Skin epidermis (tissue), 12 donors: ENCODE results near the gene DMRTB1.

Experiments used
- H3K27ac ChIP-seq, 21 experiments: fragments of 200-600 bp; sonication (generic) in 11 of 21; one replicate each; pipeline ENCODE4 v1.5.0; 2020; ENCODE audit warnings: mild to moderate bottlenecking in 3 of 21, inconsistent platforms in 2 of 21, moderate library complexity in 2 of 21
- H3K4me3 ChIP-seq, 7 experiments: fragments of 200-600 bp; sonication (generic) in 2 of 7; one replicate each; pipeline ENCODE4 v1.5.0; 2020; ENCODE audit warnings: inconsistent platforms in 2 of 7, mild to moderate bottlenecking in 2 of 7, moderate library complexity in 1 of 7

The DMRTB1 gene

DNA sequence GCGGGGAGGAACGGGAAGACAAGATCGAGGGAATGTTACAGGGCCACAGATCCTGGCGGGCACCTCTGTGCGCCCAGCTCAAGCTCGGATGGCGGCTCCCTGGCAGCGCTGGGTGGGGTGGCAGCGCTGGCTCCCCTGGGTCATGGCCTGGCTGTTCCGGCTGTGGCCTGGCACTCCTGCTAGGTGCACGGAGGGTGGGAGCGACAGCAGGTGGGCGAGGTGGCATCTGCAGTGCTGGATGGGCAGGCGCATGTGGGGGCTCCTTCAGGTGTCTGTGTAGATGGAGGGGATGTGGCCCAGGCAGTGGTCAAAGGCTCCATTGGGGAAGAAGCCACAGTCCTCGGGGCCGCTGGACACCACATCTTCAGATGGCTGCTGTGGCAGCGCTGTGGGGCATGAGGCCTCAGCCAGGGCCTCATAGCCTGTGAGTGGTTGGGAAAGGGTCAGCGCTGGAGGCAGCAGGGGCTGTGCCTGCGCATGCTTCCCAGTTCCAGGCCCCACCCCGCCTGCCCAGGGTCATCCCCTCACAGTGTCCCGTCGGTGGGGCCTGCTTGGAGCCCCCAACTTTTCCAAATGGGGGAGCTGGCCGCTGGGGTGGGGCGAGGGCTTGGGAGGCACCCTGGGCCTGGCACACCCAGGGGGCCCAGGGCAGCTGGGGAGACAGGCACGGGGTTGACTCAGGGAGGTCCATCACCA lies 47.3 kb downstream of the DMRTB1 start:
- Histone ChIP-seq H3K4me3 (no peak overlapping the region), H3K27ac (no peak overlapping the region)

DNA sequence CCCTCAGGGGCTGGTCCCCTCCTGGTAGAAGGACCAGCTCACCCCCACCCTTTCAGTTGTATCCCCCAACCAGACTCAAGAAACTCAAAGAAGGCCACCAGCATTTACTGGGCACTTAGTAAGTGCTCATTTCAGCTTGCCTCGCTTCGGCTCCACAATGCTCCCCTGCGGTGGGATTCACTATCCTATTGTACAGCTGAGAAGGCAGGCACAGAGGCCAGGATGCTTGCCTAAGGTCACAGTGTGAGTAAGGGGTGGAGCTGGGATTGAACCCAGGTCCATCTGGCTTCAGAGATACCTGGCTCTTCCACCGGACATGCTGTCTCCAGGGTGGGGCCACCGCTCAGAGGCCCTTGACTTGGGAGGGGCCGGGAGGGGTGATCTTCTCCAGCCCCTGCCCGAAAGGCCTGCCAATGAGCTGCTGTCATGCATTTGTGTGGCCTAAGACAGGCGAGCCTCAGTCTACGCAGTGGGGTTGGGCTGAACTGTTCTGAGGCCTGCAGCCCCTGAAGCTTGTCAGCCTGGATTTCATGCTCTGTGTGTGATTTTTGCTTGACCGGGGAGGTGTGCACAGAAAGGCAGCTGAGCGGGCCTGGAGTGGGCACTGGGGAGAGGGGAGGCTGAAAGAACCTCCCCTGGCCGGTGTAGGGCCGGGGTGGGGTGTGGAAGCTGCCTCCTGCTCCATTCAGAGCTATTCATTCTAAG lies 48.1 kb downstream of the DMRTB1 start:
- H3K4me3 ChIP-seq, result no peak overlapping the region
- no peak overlapping the region for H3K27ac ChIP-seq

DNA sequence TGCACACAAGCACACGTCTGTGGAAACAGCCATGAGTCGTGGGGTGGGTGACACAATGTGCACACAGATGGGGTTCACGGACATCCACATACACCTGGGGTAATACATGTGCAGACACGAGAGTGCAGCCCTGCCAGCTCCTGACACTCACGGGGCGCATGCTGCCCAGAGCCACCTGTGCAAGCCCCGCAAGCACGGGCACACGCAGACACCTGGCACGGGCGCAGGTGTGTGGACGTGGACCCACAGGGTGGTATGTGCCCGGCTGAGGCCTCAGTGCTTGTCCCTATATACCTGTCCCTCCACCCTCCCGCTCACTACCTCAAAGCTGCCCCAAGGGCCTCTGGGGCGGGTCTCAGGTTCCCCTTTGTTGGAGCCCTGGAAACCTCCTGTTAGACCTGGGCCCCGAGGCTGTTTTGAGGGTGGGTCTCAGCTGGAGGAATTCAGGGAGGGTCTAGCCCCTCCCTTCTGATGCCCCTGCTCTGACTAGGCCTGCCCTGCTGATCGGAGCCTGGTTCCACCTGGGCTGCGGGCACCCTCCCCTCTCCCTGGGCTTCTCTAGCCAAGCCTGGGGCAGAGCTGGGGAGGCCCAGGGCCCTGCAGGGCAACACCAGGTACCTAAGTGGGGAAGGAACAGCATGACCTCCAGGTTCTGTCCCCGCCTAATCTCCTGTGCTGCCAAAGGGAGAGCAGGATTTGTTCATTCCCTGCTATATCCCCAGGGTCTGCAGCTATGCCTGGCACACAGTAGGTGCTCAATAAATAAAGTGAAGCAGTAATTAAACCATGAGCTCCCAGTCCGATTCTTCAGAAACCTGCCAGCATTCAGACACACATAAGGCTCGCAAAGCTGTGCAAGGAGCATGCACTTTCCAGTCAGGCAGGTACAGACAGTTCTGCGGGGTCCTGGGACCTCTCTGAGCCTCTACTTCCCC lies 49.1 kb downstream of the DMRTB1 start:
- H3K27ac ChIP-seq, result no peak overlapping the region
- H3K4me3 ChIP-seq, result no peak overlapping the region

DNA sequence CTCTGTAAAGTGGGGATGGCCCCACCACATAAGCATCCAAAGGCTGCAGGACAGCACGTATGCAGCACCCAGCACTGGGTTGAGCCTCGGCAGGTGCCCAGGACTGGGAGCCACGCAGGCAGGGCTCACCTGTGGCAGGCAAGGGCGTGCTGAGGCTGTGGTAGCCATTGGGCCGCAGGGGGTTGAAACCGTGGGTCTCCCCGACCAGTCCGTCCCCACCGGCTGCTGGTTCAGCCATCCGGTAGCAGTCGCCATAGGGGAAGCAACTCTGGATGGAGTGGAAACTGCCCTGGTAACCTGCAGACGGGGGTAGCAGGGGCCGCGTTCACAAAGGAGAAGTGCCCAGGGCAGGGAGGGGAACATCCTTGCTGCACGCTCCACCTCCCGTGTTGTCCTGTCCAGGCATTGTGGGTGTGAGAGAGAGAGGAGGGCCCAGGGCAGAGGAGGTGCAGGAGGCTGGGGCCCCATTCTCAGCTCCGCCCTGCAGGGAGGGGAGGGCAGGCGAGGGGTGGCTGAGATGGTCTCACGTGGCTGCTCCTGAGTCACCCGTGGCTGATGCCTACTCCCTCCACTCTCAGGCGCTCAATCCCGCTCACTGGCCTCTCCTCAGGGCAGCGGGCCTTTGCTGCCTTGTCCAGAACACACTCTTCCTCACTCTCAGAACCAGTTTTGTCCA lies 49.9 kb downstream of the DMRTB1 start:
- H3K27ac ChIP-seq, result no peak overlapping the region

DNA sequence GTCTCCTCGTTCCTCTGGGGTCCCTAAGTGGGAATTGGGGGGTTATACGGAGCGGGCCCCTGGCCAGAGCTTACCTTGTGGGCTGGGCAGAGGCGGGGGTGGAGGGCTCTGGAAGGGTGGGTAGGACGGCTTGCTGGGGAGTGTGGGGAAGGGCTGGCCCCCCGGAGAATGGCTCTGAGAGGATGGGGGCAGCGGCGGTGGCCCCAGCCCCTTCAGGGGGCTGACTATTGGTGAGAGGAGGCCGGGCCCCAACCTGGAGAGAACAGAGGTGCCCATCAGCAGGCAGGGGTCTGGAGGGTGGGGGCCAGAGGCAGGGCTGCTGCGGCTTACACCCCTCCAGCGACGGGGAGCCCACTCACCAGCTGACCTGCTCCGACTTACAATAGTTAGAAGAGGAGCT lies 50.6 kb downstream of the DMRTB1 start:
- peak overlapping the region in 1 of 21 experiments; percentile 26 for H3K27ac ChIP-seq
- H3K4me3 ChIP-seq, result no peak overlapping the region

More for the DNA sequence above, 49.9 kb downstream of the DMRTB1 start:
- H3K4me3 ChIP-seq, result no peak overlapping the region

DNA sequence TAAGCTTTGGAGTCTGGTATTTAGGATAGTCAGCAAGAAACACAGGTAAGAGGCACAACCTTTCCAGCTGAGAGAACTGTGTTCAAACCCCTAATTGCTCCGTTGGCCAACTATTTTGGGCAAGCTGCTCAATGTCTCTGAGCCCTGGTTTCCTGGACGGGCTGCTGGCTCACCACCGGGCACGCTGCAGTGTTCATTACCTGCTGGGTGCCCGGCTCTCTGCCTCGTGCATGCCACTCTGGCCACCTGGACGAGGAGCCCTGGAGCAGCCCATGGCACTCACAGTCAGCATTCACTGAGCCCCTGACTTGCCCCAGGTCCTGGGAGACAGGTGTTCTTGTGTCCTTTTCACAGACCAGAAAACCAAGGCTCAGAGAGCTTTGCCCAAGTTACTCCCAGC lies 51.0 kb downstream of the DMRTB1 start:
- H3K27ac ChIP-seq, result no peak overlapping the region
- H3K4me3 ChIP-seq, result no peak overlapping the region

DNA sequence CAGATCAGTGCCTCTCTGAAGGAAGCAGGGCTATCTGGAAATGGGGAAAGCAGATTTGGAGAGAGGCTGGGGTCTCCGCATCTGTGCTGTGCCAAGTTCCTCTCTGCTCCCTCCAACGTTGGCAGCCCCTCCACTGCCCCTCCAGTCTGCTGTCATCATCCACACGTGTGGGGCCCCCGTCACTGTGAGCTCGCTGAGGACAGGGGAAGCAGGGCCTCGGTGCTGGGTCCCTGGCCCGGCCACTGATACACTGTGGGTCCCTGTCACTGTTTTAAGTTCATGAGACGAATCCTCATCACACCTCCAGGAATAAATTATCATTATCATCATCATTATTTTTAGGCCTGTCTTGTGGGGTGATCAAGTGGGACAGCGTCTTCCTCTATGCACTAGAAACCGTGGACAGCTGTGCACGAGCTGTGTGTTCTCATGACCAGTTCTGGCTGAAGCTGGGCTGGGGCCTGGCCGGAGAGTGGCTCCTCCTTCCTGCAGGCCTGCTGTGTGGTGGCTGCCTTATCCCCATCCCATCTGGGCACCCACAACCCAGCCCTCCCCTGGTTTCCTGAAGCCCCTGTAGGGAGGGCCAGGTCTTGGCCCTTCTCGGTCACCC lies 52.2 kb downstream of the DMRTB1 start:
- Histone ChIP-seq H3K4me3 (no peak overlapping the region), H3K27ac (no peak overlapping the region)

DNA sequence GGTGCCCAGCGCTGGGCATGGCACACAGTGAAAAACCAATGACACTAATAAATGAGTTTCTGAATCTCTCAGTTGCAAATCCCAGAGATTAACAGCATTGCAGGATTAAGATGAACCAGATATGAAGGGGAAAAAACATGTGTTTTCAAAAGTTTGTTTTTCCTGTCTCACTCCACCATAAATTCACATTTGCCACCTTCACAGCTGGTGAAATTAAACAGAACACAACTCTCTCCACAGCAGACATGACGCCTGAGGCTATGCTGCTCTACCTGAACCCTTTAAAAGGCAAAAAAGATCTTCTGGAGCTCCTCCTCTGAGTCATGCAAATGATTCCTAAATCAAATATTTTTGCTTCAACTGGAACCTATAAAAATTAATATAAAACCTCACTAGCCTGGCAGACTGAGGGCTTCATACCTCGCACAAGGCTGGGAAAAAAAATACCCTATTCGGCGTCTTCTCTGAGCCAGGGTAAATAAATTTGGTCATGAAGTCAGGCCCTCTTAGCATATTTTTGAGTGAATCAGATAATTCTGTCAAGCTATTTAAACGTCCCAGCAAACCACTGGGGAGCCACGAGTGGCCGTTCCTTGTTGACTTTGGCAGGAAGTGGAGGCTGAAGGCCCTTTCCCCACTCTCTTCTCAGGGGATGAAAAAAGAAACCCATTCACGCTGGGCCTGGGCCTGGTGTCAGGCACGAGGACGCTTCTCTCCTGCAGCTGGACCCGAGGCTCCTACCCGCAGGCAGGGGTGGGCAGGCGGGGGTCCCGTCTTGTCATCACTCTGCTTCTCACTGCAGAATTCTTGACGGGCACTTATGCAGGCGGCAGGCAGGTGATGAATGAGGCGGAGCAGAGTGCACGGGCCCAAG lies 53.0 kb downstream of the DMRTB1 start:
- no peak overlapping the region for H3K4me3 ChIP-seq
- no peak overlapping the region for H3K27ac ChIP-seq

DNA sequence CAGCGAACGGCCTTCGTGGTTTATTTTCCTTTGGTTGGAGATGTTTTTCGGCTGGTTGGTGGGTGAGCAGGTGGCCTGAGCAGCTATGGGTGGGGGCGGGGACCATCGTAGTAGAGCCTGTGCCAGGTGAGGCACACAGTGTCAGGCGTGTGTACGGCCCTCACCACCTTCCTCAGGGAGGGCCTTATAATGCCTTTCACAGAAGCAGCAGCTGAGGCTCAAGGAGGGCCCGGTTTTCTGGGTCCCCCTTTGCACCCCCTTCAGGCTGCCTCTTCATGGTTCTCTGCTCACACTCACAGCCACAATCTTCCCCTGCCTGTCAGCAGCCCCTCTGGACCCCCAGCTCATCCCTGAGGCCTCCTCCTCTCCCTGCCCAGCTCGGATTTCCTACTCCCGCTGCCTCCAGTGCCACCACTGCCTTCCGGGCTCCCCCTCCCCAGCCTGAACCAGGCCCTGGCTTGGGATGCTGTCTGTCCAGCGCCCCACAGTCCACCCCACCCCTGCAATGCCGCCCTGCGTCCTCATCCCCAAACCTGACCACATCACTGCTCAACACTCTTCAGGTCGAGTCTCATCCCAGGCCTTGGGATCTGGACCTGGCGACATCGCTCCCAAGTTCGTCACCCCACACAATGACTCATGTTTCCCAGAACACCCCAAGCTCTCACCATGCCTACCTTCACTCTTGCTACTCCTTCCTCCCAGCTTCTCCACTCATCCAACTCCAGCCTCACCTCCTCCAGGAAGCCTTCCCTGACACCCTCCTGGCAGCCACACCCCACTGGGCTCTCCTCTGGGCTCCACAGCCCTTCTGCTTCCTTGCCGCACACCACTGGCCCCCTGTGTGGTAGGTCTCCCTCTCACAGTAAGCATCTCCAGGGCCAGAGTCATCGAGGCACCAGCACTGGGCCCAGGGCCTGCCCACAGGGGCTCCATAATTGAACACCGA lies 53.9 kb downstream of the DMRTB1 start:
- Histone ChIP-seq H3K4me3 (no peak overlapping the region), H3K27ac (peak overlapping the region in 1 of 21 experiments; percentile 32)

DNA sequence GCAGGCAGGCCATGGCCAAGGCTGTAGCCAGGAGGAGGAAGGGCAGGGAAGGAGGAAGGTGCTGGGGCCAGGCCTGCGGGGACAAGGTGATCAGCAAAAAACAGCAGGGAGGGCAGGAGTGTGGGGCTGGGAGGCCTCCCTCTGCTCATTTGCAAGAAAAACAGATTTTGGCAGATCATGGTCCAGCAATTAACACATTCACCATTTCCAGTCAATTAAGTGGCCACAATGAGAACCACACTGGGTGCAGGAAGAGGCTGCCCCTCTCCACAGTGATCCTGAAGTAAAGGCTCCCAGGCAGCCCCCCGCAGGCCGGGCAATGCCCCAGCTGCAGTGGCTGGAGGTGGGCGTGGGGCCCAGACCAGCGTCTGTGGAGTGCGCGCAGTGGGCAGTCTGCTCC lies 54.6 kb downstream of the DMRTB1 start:
- H3K27ac ChIP-seq, result no peak overlapping the region
- H3K4me3 ChIP-seq, result no peak overlapping the region

DNA sequence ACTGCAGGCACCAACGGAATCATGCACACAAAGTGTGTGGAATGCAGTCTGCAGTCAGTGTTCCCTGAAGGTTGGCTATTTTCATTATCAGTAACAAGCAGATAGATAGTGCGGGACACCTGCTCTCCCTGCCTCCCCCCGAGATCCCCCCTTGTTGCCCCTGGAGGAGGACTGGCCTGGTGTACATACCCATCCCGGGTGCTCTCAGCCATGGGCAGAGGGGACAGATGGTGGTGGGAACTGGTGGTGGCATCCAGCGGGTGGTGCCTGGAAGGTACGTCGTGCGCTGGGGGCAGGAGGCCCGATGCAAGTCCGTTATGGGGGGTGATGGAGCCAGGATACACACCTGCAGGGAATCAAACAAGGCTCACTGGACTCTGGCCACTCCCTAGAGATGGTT lies 55.2 kb downstream of the DMRTB1 start:
- H3K4me3 ChIP-seq, result no peak overlapping the region
- H3K27ac ChIP-seq, result no peak overlapping the region

DNA sequence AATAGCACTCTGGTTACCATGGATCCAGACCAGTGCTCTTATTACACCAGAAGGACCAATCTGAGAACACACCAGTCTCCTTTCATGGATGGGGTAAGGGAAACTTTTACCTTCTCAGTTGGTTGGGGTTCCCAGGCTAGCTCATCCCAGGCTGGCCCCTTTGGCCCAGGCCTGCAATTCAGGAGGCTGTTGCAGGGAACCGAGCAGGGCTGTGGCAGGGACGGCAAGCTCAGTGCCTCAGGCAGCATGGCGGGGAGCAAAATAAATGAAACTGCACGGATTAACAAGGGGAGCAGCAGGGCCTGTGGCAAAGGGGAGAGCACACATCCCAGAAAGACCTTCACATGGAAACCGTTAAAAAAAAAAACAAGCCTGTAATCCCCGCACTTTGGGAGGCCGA lies 57.0 kb downstream of the DMRTB1 start:
- no peak overlapping the region for H3K4me3 ChIP-seq
- no peak overlapping the region for H3K27ac ChIP-seq
